ENCODE results near the gene SWT1.

Gene SWT1

DNA sequence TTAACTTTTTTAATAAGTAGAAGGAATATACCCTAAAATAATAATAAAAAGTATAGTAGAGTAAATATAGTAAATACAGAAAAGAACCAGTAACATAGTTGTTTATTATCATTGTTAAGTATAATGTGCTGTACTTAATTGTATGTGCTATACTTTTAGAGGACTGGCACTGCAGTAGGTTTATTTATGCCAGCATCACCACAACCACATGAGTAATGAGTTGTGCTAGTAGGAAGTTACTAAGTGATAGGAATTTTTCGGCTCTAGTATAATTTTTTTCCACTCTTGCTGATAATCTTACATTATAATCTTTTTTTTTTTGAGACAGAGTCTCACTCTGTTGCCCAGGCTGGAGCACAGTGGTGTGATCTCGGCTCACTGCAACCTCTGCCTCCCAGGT lies 88.5 kb downstream of the SWT1 start:
- TF ChIP-seq TAF1 (IDR thresholded peaks at IDR 0.05; ENCODE audit: borderline replicate concordance, insufficient read depth, low read length) = no peak
- TF ChIP-seq FOXP2 (optimal IDR thresholded peaks at IDR 0.05; ENCODE audit: borderline replicate concordance, extremely low read depth, extremely low read length, insufficient read depth) = no peak
- TF ChIP-seq SIN3A (IDR thresholded peaks at IDR 0.05; ENCODE audit: borderline replicate concordance, insufficient read depth, low read length) = no peak
- TF ChIP-seq POLR2AphosphoS5 (IDR thresholded peaks at IDR 0.05; ENCODE audit: low read depth, low read length) = no peak
- no peak for TF ChIP-seq REST (IDR thresholded peaks at IDR 0.05; ENCODE audit: insufficient read depth in 1 of 2, low read depth in 2 of 2, low read length in 2 of 2)

DNA sequence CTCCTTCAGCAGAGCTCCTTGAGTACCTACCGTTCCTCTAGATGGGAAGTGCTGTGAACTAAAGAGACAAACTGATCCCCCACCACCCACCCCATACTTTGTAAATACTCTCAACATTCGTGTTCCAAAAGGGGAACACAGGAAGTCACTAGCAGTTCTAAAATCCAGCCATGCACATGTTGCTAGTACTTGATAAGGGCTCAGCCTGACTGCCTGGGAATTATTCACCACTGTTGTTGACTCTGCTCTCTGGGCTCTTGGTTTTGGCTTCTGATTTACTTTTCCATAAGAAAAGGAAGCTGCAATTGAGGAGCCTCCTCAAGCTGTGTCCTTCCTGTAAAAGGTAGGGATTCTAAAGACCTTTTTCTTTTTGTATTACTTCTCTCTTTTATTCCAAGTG lies 92.6 kb downstream of the SWT1 start:
- no peak for TF ChIP-seq REST (IDR thresholded peaks at IDR 0.05; ENCODE audit: insufficient read depth in 1 of 2, low read depth in 2 of 2, low read length in 2 of 2)
- TF ChIP-seq TAF1 (IDR thresholded peaks at IDR 0.05; ENCODE audit: borderline replicate concordance, insufficient read depth, low read length) = no peak
- no peak for TF ChIP-seq FOXP2 (optimal IDR thresholded peaks at IDR 0.05; ENCODE audit: borderline replicate concordance, extremely low read depth, extremely low read length, insufficient read depth)

- TF ChIP-seq SIN3A (IDR thresholded peaks at IDR 0.05; ENCODE audit: borderline replicate concordance, insufficient read depth, low read length) (no peak), TAF1 (IDR thresholded peaks at IDR 0.05; ENCODE audit: borderline replicate concordance, insufficient read depth, low read length) (no peak), REST (IDR thresholded peaks at IDR 0.05; ENCODE audit: insufficient read depth in 1 of 2, low read depth in 2 of 2, low read length in 2 of 2) (no peak), POLR2AphosphoS5 (IDR thresholded peaks at IDR 0.05; ENCODE audit: low read depth, low read length) (no peak), FOXP2 (optimal IDR thresholded peaks at IDR 0.05; ENCODE audit: borderline replicate concordance, extremely low read depth, extremely low read length, insufficient read depth) (no peak)
Measured at GRCh38 chr1:185250063-185250462, 93.1 kb downstream of the SWT1 start.

GRCh38 chr1:185257950-185258208 lies 100.9 kb downstream of the SWT1 start:
- no peak for TF ChIP-seq POLR2AphosphoS5 (IDR thresholded peaks at IDR 0.05; ENCODE audit: low read depth, low read length)
- no peak for TF ChIP-seq REST (IDR thresholded peaks at IDR 0.05; ENCODE audit: insufficient read depth in 1 of 2, low read depth in 2 of 2, low read length in 2 of 2)
- no peak for TF ChIP-seq SIN3A (IDR thresholded peaks at IDR 0.05; ENCODE audit: borderline replicate concordance, insufficient read depth, low read length)
- no peak for TF ChIP-seq TAF1 (IDR thresholded peaks at IDR 0.05; ENCODE audit: borderline replicate concordance, insufficient read depth, low read length)
- TF ChIP-seq FOXP2 (optimal IDR thresholded peaks at IDR 0.05; ENCODE audit: borderline replicate concordance, extremely low read depth, extremely low read length, insufficient read depth) = no peak

DNA sequence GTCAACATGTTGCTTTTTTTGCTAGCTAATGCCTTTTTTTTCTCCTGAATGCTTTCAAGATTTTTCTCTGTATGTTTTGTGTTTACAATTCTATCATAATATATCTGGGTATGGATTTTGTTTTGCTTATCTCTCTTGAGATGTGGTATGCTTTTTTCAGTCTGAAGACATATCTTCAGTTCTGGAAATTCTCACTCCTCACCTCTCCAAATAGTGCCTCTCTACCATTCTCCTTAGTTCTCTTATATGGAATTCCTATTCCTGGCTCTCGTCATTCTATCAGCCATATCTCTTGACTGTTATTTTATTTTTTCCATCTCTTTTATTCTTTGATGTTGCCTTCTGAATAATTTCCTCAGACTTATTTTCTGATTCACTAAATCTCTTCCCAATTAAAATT lies 101.7 kb downstream of the SWT1 start:
- no peak for TF ChIP-seq TAF1 (IDR thresholded peaks at IDR 0.05; ENCODE audit: borderline replicate concordance, insufficient read depth, low read length)
- TF ChIP-seq REST (IDR thresholded peaks at IDR 0.05; ENCODE audit: insufficient read depth in 1 of 2, low read depth in 2 of 2, low read length in 2 of 2) = no peak

All from PFSK-1 (cell line).